NT2/D1 (cell line): Measurements from ENCODE around the gene LRRTM4.
"Not testable (repeated sequence)": the region's sequence is repeated elsewhere in the genome, so short reads cannot be mapped to it uniquely, and the experiment has no call there.

Experiments used
- DNase-seq: peaks from one replicate; pipeline ENCODE4 v3.0.0-alpha.2; 2011; ENCODE audit warnings: low read depth, low spot score
- H3K27me3 ChIP-seq: 2 replicates; pipeline ENCODE4 v1.6.0; 2011; ENCODE audit warnings: mild to moderate bottlenecking; ENCODE audit not compliant: insufficient read length, insufficient read depth
- H3K36me3 ChIP-seq: 2 replicates; pipeline ENCODE4 v1.6.1; 2011; ENCODE audit warnings: mild to moderate bottlenecking, low read length, mixed read lengths; ENCODE audit not compliant: insufficient read depth, insufficient read length
- H3K4me1 ChIP-seq: 2 replicates; pipeline ENCODE4 v1.5.1; 2011; ENCODE audit not compliant: insufficient read depth, insufficient read length
- H3K4me3 ChIP-seq: 2 replicates; pipeline ENCODE4 v1.5.1; 2011; ENCODE audit warnings: low read depth; ENCODE audit not compliant: insufficient read length
- H3K9ac ChIP-seq: 2 replicates; pipeline ENCODE4 v1.6.0; 2011; ENCODE audit warnings: low read depth; ENCODE audit not compliant: insufficient read length
- H3K9me3 ChIP-seq: 2 replicates; pipeline ENCODE4 v1.5.1; 2011; ENCODE audit warnings: mild to moderate bottlenecking, low read length; ENCODE audit not compliant: insufficient read depth
- SUZ12 ChIP-seq: IDR thresholded peaks from 2 replicates; pipeline ENCODE4 v1.6.1; 2011; ENCODE audit not compliant: insufficient read length, insufficient read depth; ENCODE audit errors: extremely low read depth
- YY1 ChIP-seq: IDR thresholded peaks from 2 replicates; pipeline ENCODE4 v1.6.1; 2011; ENCODE audit not compliant: insufficient read length, insufficient read depth
- ZNF274 ChIP-seq: IDR thresholded peaks from 2 replicates; pipeline ENCODE4 v1.6.1; 2011; ENCODE audit warnings: mild to moderate bottlenecking, low read depth, low read length

LRRTM4 gene

DNA sequence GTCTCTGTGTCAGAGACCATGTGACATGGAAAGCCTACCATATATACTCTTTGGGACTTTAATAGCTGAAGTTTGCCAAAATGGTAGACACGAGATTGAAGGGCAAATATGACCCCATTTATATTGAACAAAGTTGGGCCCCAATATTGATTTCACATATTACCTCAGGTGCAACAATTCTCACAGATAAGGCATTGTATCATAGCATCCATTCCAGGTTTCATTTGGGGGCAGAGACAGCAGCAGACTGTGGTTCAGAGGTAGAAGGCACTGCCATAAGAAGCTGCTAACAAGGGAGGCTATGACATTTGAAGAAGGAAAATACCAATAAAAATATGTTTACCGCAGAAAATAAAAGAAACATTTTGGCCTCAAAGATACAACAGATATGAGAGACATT lies 419.2 kb downstream of the LRRTM4 start:
- no peak overlapping the region for H3K9ac ChIP-seq
- H3K4me1 ChIP-seq: no peaks in the 10 kb centered on the region
- no peaks in the 10 kb centered on the region for H3K27me3 ChIP-seq
- H3K9me3 ChIP-seq: no peaks in the 10 kb centered on the region
- no peak for DNase-seq
- TF ChIP-seq ZNF274 (no peak), YY1 (no peak), SUZ12 (no peak)
- H3K4me3 ChIP-seq: no peak overlapping the region
- H3K36me3 ChIP-seq: peaks cover 3% of the 10 kb centered on the region

DNA sequence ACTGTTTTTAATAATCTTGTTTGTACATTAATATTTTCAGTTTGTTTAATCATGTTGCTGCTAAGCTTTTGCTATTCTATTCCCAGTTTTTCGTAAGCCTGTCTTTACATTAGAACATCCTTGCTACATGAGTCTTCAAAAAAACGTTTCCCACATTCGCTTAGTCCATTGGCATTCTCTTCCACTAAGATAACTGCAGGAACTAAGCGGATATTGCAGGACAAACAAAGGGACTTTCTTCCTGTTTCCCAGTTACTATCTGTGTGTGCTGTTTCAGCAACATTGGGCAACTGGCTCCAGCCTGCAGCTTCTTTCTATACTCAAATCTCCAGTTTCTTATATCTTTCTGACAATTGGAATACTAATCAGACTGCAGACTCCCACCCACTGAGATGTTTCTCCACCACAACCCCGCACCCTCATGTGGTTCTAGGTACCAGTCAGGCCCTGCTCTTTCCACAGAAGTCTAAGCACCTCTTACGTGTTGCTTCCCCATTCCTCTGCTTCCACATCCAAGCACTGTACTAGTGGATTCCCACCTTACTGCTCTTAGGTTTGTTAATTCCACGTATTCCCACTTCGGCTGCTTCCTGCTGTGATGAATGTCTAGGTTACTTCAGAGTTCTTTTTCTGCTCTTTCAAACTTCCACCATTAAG lies 420.3 kb downstream of the LRRTM4 start:
- no peaks in the 10 kb centered on the region for H3K4me1 ChIP-seq
- no peak overlapping the region for H3K4me3 ChIP-seq
- no peaks in the 10 kb centered on the region for H3K9me3 ChIP-seq
- H3K36me3 ChIP-seq: peaks cover 12% of the 10 kb centered on the region
- no peak for DNase-seq
- H3K9ac ChIP-seq: no peak overlapping the region
- TF ChIP-seq ZNF274: no peak
- no peak for TF ChIP-seq SUZ12
- TF ChIP-seq YY1: no peak
- H3K27me3 ChIP-seq: no peaks in the 10 kb centered on the region

DNA sequence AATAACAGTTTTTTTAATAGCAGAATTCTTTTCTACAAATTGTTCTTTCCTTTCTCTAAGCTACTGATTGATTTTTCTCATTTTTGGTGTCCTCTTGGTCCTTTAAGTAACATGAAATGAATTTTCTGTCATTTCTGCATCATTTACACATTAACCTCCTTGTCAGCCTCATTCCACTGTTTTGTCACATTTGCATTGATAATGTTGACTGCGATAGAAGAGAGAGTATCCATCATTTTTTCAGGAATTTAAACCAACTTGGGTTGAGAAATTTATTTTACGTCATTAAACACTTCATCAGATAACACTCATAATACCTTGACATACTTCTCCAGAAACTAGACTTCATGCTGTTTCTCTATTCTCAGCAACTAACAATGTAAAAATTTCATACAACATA lies 422.2 kb downstream of the LRRTM4 start:
- H3K4me3 ChIP-seq: no peak overlapping the region
- peaks cover 2% of the 10 kb centered on the region; the same call in 1 of the 2 replicates for H3K9me3 ChIP-seq
- H3K9ac ChIP-seq: no peak overlapping the region
- H3K36me3 ChIP-seq: peaks cover 12% of the 10 kb centered on the region
- H3K27me3 ChIP-seq: no peaks in the 10 kb centered on the region
- DNase-seq: no peak
- H3K4me1 ChIP-seq: no peaks in the 10 kb centered on the region
- TF ChIP-seq ZNF274 (no peak), SUZ12 (no peak), YY1 (no peak)

DNA sequence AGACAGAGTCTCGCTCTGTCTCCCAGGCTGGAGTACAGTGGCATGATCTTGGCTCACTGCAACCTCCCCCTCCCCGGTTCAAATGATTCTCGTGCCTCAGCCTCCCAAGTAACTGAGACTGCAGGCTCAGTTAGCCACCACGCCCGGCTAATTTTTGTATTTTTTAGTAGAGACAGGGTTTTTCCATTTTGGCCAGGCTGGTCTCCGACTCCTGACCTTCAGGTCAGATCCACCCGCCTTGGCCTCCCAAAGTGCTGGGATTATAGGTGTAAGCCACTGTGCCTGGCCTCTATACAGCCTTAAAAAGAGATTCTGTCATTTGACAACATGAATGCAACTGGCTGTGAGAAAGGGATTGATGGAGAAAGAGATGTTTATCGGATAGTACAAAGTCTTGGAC lies 426.7 kb downstream of the LRRTM4 start:
- DNase-seq, H3K9ac ChIP-seq, H3K27me3 ChIP-seq, H3K4me3 ChIP-seq, H3K9me3 ChIP-seq, H3K4me1 ChIP-seq: not testable (repeated sequence)
- peaks cover 12% of the 10 kb centered on the region for H3K36me3 ChIP-seq

DNA sequence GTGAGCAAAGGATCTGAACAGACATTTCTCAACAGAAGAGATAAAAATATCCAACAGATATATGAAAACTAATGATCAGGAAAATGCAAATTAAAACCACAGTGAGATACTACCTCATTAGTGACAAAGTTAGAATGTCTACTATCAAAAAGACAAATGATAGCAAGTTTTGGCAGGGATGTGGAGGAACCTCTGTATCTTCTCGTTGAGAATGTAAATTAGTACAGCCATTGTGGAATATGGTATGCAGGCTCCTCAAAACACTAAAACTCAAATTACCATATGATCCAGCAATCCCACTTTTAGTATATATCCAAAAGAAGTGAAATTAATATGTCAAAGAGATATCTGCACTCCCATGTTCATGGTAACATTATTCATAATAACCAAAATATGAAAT lies 427.1 kb downstream of the LRRTM4 start:
- Histone ChIP-seq H3K4me1 (peaks cover 1% of the 10 kb centered on the region), H3K27me3 (no peaks in the 10 kb centered on the region), H3K9ac (no peak overlapping the region), H3K9me3 (peaks cover 8% of the 10 kb centered on the region; the same call in 1 of the 2 replicates), H3K36me3 (peaks cover 12% of the 10 kb centered on the region), H3K4me3 (no peak overlapping the region)
- DNase-seq: no peak
- TF ChIP-seq SUZ12: no peak
- TF ChIP-seq YY1: no peak
- TF ChIP-seq ZNF274: no peak

DNA sequence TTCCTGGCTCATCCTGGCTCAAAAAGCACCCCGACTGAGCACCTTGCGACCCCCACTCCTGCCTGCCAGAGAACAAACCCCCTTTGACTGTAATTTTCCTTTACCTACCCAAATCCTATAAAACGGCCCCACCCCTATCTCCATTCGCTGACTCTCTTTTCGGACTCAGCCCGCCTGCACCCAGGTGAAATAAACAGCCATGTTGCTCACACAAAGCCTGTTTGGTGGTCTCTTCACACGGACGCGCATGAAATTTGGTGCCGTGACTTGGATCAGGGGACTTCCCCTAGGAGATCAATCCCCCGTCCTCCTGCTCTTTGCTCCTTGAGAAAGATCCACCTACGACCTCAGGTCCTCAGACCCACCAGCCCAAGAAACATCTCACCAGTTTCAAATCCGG lies 433.8 kb downstream of the LRRTM4 start:
- H3K36me3 ChIP-seq, H3K27me3 ChIP-seq, DNase-seq, H3K4me1 ChIP-seq, H3K9me3 ChIP-seq: not testable (repeated sequence)
- H3K4me3 ChIP-seq: peak overlapping the region; percentile 72
- peak overlapping the region; percentile 79 for H3K9ac ChIP-seq

DNA sequence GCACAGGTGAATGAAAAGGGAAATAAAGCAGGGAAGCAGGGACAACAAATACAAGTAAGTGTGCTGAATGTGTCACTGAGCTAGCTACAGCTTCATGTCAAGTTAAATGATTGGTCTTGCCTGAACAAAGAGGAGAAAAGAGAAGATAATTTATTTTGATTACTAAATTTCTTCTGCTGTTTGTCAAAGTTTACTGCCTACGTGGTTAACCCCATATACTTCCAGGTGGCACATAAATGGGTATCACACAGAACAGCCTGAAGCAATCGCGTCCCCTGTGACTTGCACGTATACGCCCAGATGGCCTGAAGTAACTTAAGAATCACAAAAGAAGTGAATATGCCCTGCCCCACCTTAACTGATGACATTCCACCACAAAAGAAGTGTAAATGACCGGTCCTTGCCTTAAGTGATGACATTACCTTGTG lies 434.2 kb downstream of the LRRTM4 start:
- Histone ChIP-seq H3K9me3 (no peaks in the 10 kb centered on the region), H3K27me3 (no peaks in the 10 kb centered on the region), H3K4me1 (no peaks in the 10 kb centered on the region), H3K4me3 (peak overlapping the region; percentile 24), H3K9ac (peak overlapping the region; percentile 32), H3K36me3 (no peaks in the 10 kb centered on the region)
- DNase-seq: no peak
- no peak for TF ChIP-seq YY1

DNA sequence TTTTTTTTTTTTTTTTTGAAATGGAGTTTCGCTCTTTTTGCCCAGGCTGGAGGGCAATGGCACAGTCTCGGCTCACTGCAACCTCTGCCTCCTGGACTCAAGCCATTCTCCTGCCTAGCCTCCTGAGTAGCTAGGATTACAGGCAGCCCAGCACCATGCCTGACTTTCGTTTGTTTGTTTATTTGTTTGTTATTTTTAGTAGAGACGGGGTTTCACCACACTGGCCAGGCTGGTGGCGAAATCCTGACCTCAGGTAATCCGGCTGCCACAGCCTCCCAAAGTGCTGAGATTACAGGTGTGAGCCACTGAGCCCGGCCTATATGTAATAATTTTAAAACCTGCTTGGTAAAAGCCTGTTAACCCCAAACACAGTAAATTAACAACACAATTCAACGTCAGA lies 435.7 kb downstream of the LRRTM4 start:
- no peak for DNase-seq
- Histone ChIP-seq H3K27me3 (no peaks in the 10 kb centered on the region), H3K4me1 (no peaks in the 10 kb centered on the region), H3K36me3 (no peaks in the 10 kb centered on the region), H3K4me3 (no peak overlapping the region), H3K9ac (no peak overlapping the region), H3K9me3 (no peaks in the 10 kb centered on the region)
- TF ChIP-seq SUZ12 (no peak), YY1 (no peak), ZNF274 (no peak)
